Activated CD8-positive, alpha-beta T cell treated with anti-CD3 and anti-CD28 coated beads for 36 hours (primary cell): ENCODE results near the gene MAU2. TPM values are rescaled to one million over a fixed set of nuclear protein-coding genes. Genes with fewer than 3 reads are reported as not detected.

ENCODE experiments used
- ATAC-seq: fragments of 200-7000 bp; cut with Tn5 transposase; one replicate; pipeline ENCODE4 v1.10.0; 2021; ENCODE audit warnings: mild to moderate bottlenecking, moderate library complexity
- CTCF ChIA-PET: fragments of 350-600 bp; sonication (Branson Sonifier 250); formaldehyde crosslinking; loops from one replicate; lab custom pipeline; 2021; ENCODE audit warnings: antibody characterized with exemption; lab: Charles Lee
- POLR2A ChIA-PET: fragments of 350-600 bp; sonication (Branson Sonifier 250); formaldehyde crosslinking; loops from one replicate; lab custom pipeline; 2021; ENCODE audit warnings: antibody characterized with exemption; lab: Charles Lee
- DNase-seq: peaks from one replicate; pipeline ENCODE4 v3.0.0-alpha.2; 2020
- H3K27ac Mint-ChIP-seq: one replicate; pipeline ENCODE4 v1.8.0; 2021; ENCODE audit warnings: mild to moderate bottlenecking, mixed read lengths
- H3K27me3 Mint-ChIP-seq: one replicate; pipeline ENCODE4 v1.8.0; 2021; ENCODE audit warnings: mixed read lengths
- H3K36me3 Mint-ChIP-seq: one replicate; pipeline ENCODE4 v1.8.0; 2021; ENCODE audit warnings: low read depth, mixed read lengths
- H3K4me1 Mint-ChIP-seq: one replicate; pipeline ENCODE4 v1.8.0; 2021; ENCODE audit warnings: low read depth, mixed read lengths
- H3K4me3 Mint-ChIP-seq: one replicate; pipeline ENCODE4 v1.8.0; 2021; ENCODE audit warnings: mild to moderate bottlenecking, moderate library complexity, mixed read lengths
- H3K9me3 Mint-ChIP-seq: one replicate; pipeline ENCODE4 v1.8.0; 2021; ENCODE audit warnings: mixed read lengths
- CTCF ChIP-seq: fragments of 200-600 bp; IDR thresholded peaks from one replicate; pipeline ENCODE4 v1.8.0; 2022; ENCODE audit warnings: antibody characterized with exemption, mild to moderate bottlenecking
- intact Hi-C: fragments of 100-400 bp; cut with micrococcal nuclease; formaldehyde crosslinking; loops from one replicate; pipeline ENCODE4 v1.10.0; 2022
- total RNA-seq, 2 experiments: library from RNA; stranded (reverse); gene quantifications; one replicate each; pipeline ENCODE4 v1.2.3, GENCODE V29; 2021

MAU2 gene
- total RNA-seq, 2 experiments from 2014 or later, result 38.4 to 39.4 TPM

GRCh38 chr19:19384486-19384885, 63.9 kb downstream of the MAU2 start:
- POLR2A ChIA-PET, result interaction anchor here (0.9 to 1.9 kb wide), 4 partner anchors 9 to 200 kb away, joined by 3 to 8 read pairs (median 4); no protein-coding TSS in a partner anchor
- CTCF ChIA-PET, result interaction anchor here (1.6 to 2.2 kb wide), 5 partner anchors 12 to 105 kb away, joined by 5 to 22 read pairs (median 7); partner anchors contain the start of gene GATAD2A
- Mint-ChIP-seq H3K27ac (peak overlapping the region; percentile 73), H3K9me3 (no peaks in the 10 kb centered on the region), H3K36me3 (peaks cover 9% of the 10 kb centered on the region), H3K27me3 (no peaks in the 10 kb centered on the region), H3K4me1 (peaks cover 27% of the 10 kb centered on the region), H3K4me3 (peak overlapping the region; percentile 72)
- no peak for TF ChIP-seq CTCF
- DNase-seq (no peak), ATAC-seq (no peak)
- intact Hi-C loops, result no loop called here

DNA sequence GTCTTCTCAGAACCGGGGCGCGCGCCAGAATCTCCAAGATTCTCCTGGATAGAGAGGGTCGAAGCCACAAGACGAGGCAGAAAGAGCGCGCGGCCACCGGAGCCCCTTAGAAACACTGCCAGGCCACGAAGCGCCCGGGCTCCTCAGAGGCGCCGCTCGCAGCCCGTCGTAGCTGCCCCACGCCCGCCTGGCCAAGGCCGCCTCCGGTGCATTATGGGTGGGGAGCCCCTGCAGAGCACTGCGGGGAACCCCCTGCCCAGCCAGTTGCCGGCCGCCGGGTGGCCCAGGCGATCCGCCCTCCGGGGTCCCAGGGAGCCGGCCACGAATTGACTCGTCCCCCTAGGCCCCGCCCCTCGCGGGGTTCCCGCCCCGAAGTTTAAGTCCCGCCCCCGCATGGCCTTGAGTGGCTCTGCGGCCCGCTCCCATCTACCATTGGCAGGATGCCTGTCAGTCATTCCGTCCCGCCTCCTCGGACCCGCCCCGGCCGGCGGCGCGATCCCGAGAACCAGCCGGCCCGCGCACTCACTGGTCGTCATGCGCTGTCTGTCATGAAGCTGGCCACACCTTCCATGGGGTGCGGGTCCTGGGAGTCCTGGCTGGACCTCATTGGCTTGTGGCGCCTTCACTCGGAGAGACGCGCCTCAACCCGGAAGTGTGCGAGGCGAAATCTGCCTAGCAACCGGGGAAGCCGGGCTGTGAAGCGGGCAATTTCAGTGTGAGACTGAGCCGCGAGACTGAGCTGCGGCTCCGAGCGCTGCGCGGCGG, 64.7 kb downstream of the MAU2 start:
- Mint-ChIP-seq H3K36me3 (peaks cover 9% of the 10 kb centered on the region), H3K4me1 (peaks cover 33% of the 10 kb centered on the region), H3K27me3 (no peaks in the 10 kb centered on the region), H3K9me3 (no peaks in the 10 kb centered on the region), H3K27ac (peak overlapping the region; percentile 86), H3K4me3 (peak overlapping the region; percentile 72)
- peak; percentile 93 for ATAC-seq
- no peak for TF ChIP-seq CTCF
- ChIA-PET CTCF (interaction anchor here (1.6 to 2.2 kb wide), 5 partner anchors 12 to 104 kb away, joined by 5 to 22 read pairs (median 7); partner anchors contain the start of gene GATAD2A), POLR2A (interaction anchor here (1.2 to 1.9 kb wide), 5 partner anchors 9 to 201 kb away, joined by 3 to 8 read pairs (median 5); no protein-coding TSS in a partner anchor)
- peak; percentile 100 for DNase-seq
- intact Hi-C loops, result loop anchor here (5.0 kb wide), 1 partner anchor 102 kb away; no protein-coding TSS in a partner anchor

DNA sequence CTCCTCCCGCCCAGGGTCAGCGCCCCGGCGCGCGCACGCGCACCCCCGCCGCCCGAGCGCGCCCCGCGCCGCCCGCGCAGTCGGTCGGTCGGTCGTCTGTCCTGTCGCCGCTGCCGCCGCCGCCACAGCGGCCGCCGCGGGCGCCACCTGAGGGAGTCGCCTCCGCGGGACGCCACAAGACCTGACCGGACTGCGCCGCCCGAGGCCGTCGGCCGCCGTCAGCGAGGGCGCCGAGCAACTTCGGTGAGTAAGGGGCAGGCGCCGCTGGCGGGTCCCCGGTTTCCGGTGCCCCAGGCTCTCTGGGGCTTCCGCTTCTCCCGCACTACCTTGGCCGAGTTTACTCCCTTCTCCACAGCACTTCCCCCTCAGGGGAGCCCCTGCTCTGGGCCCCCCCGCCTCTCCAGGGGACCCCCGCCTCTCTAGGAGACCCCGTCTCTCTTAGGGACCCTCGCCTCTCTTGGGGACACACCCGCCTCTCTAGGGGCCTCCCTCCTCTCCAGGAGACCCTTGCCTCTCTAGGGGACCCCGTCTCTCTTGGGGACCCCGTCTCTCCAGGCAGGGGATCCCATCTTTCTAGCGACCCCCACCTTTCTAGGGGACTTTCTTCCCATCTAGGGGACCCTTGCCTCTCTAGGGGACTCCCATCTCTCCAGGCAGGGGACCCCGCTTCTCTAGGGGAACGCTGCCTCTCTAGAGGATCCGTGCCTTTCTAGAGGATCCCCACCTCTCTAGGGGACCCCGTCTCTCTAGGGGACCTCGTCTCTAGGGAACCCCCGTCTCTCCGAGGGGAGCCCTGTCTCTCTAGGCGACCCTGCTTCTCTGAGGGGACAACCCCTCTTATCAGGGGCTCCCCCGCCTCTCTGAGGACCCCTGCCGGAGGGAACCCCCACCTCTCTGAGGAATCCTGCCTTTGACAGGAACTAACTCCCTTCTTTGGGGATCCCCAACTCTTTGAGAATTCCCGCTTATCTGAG, 65.6 kb downstream of the MAU2 start:
- peaks cover 9% of the 10 kb centered on the region for H3K36me3 Mint-ChIP-seq
- no peaks in the 10 kb centered on the region for H3K27me3 Mint-ChIP-seq
- H3K27ac Mint-ChIP-seq, result peak overlapping the region; percentile 86
- DNase-seq (peak; percentile 75), ATAC-seq (peak; percentile 19)
- H3K4me1 Mint-ChIP-seq, result peaks cover 41% of the 10 kb centered on the region
- ChIA-PET CTCF (interaction anchor here (1.6 to 2.2 kb wide), 5 partner anchors 11 to 103 kb away, joined by 5 to 22 read pairs (median 7); partner anchors contain the start of gene GATAD2A), POLR2A (interaction anchor here (1.2 to 1.9 kb wide), 5 partner anchors 8 to 202 kb away, joined by 3 to 8 read pairs (median 5); no protein-coding TSS in a partner anchor)
- H3K9me3 Mint-ChIP-seq, result no peaks in the 10 kb centered on the region
- intact Hi-C loops, result loop anchor here (2.0 to 5.0 kb wide), 2 partner anchors 19 to 101 kb away; partner anchors contain the start of gene GATAD2A
- H3K4me3 Mint-ChIP-seq, result peak overlapping the region; percentile 86
- TF ChIP-seq CTCF, result no peak

DNA sequence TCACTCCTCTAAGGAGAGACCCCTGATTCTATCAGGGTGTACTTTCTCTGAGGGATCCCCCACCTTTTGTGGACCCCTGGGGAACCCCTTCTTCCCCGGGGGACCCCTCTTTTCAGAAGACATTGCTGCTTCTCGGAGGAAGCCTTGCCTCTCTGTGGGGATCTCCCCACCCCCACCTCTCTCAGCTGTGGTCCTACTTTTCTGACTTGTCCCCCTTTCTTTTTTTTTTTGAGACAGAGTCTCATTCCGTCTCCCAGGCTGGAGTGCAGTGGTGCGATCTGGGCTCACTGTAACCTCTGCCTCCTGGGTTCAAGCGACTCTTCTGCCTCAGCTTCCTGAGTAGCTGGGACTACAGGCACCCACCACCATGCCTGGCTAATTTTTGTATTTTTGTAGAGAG, 66.5 kb downstream of the MAU2 start:
- Mint-ChIP-seq H3K4me1 (peaks cover 46% of the 10 kb centered on the region), H3K36me3 (peaks cover 9% of the 10 kb centered on the region), H3K4me3 (peak overlapping the region; percentile 86), H3K27ac (peak overlapping the region; percentile 86), H3K9me3 (no peaks in the 10 kb centered on the region), H3K27me3 (no peaks in the 10 kb centered on the region)
- ATAC-seq, result no peak
- ChIA-PET POLR2A (interaction anchor here (2.6 kb wide), 1 partner anchor 18 kb away, joined by 10 read pairs; the partner anchor contains the start of gene GATAD2A), CTCF (interaction anchor here (1.5 kb wide), 1 partner anchor 103 kb away, joined by 5 read pairs; no protein-coding TSS in a partner anchor)
- intact Hi-C loops, result loop anchor here (2.0 to 5.0 kb wide), 2 partner anchors 18 to 100 kb away; partner anchors contain the start of gene GATAD2A
- peak; percentile 53 for DNase-seq
- no peak for TF ChIP-seq CTCF
